ENCODE data around the gene ZDHHC11.
"Not testable (repeated sequence)": the region's sequence is repeated elsewhere in the genome, so short reads cannot be mapped to it uniquely, and the experiment has no call there.

The ZDHHC11 gene

DNA sequence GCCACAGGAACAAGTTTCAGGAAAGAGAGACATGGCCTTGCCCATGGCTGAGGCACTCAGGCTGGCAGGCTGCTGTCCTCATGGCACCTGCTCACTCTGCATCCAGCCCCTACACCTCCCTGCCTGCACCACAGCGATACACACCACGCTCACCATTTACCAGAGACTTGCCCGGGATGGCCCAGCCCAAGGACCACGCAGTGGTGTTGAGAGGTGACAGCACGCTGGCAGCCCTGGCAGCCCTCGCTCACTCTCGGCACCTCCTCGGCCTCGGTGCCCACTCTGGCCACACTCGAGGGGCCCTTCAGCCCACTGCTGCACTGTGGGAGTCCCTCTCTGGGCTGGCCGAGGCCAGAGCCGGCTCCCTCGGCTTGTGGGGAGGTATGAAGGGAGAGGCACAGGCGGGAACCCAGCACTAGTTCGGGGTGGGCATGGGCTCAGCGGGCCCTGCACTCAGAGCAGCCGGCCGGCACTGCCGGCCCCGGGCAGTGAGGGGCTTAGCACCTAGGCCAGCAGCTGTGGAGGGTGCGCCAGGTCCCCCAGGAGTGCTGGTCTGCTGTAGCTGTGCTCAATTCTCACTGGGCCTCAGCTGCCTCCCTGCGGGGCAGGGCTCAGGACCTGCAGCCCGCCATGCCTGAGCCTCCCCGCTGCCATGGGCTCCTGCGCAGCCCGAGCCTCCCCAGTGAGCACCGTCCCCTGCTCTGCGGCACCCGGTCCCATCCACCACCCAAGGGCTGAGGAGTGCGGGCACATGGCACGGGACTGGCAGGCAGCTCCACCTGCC is 86.6 kb downstream of the ZDHHC11 start:
- Mint-ChIP-seq H3K4me1 (peaks cover 12% of the 10 kb centered on the region), H3K9me3 (no peaks in the 10 kb centered on the region), H3K4me3 (no peak overlapping the region), H3K27ac (no peak overlapping the region), H3K36me3 (no peaks in the 10 kb centered on the region)
- DNase-seq (ENCODE audit: low spot score in 2 of 2) (peak in 1 of 2 donors; percentile 49), ATAC-seq (no peak)

- H3K27ac Mint-ChIP-seq = no peak overlapping the region
- H3K9me3 Mint-ChIP-seq = no peaks in the 10 kb centered on the region
- ATAC-seq = no peak
- H3K4me1 Mint-ChIP-seq = peaks cover 20% of the 10 kb centered on the region
- H3K4me3 Mint-ChIP-seq = no peak overlapping the region
- DNase-seq (ENCODE audit: low spot score in 2 of 2) = peak in 1 of 2 donors; percentile 15
- H3K36me3 Mint-ChIP-seq = no peaks in the 10 kb centered on the region
Observed at GRCh38 chr5:763397-763796, 87.4 kb downstream of the ZDHHC11 start.

DNA sequence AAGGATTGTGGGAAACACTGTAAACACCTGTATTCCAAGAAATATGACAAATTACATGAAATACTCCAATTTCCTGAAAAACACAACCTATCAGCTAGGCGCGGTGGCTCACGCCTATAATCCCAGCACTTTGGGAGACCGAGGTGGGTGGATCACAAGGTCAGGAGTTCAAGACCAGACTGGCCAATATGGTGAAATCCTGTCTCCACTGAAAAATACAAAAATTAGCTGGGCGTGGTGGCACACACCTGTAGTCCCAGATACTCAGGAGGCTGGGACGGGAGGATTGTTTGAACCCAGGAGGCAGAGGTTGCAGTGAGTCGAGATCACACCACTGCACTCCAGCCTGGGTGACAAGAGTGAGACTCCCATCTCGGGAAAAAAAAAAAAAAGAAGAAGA is 87.8 kb downstream of the ZDHHC11 start:
- peak in 1 of 2 donors; percentile 8 for DNase-seq (ENCODE audit: low spot score in 2 of 2)
- not testable (repeated sequence) for H3K27ac Mint-ChIP-seq, H3K4me3 Mint-ChIP-seq, ATAC-seq, H3K36me3 Mint-ChIP-seq, H3K9me3 Mint-ChIP-seq
- H3K4me1 Mint-ChIP-seq = peaks cover 24% of the 10 kb centered on the region

- H3K4me3 Mint-ChIP-seq = no peak overlapping the region
- ATAC-seq (no peak), DNase-seq (ENCODE audit: low spot score in 2 of 2) (peak in 1 of 2 donors; percentile 47)
- H3K36me3 Mint-ChIP-seq = no peaks in the 10 kb centered on the region
- peak overlapping the region; percentile 15 for H3K27ac Mint-ChIP-seq
- peaks cover 34% of the 10 kb centered on the region for H3K4me1 Mint-ChIP-seq
- H3K9me3 Mint-ChIP-seq = no peaks in the 10 kb centered on the region
Observed at GRCh38 chr5:761854-762710, 88.7 kb downstream of the ZDHHC11 start.

- DNase-seq (ENCODE audit: low spot score in 2 of 2) (peak in 1 of 2 donors; percentile 46), ATAC-seq (no peak)
- H3K4me3 Mint-ChIP-seq = no peak overlapping the region
- no peaks in the 10 kb centered on the region for H3K9me3 Mint-ChIP-seq
- peaks cover 42% of the 10 kb centered on the region for H3K4me1 Mint-ChIP-seq
- H3K27ac Mint-ChIP-seq = peak overlapping the region; percentile 15
- H3K36me3 Mint-ChIP-seq = no peaks in the 10 kb centered on the region
Observed at GRCh38 chr5:761059-761771, 89.6 kb downstream of the ZDHHC11 start.

DNA sequence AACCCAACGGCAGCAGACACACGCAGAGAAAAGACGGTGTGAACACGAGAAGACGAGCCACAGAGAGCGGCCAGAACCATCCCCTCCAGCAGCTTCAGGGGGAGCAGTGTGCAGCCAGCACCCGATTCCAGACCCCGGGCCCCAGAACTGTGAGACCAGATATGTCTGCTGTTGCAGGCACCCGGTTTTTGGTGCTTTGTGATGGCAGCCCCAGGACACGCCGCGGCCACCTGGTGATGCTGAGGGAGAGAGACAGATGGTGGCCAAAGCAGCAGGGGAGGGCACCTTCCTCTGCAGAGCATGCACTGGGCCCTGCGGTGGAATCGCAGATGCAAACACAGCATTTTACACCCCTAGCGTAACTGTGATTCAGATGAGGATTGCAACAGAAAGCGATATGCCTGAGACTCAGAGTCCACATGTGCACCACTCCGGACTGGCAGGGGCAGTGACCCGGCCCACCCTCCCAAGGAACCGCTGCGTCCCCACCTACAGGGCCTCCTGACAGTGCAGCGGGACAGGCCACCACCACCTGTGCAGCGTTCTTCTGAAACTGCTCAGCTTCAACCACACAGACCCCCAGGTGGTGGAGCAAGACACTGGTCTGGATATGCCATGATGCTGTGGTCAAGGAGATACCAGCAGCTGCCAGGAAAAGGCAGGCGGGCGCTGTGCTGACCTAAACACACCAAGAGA is 90.3 kb downstream of the ZDHHC11 start:
- Mint-ChIP-seq H3K4me1 (peaks cover 39% of the 10 kb centered on the region), H3K27ac (peak overlapping the region; percentile 86), H3K9me3 (no peaks in the 10 kb centered on the region), H3K36me3 (no peaks in the 10 kb centered on the region), H3K4me3 (no peak overlapping the region)
- DNase-seq (ENCODE audit: low spot score in 2 of 2) (peak in 1 of 2 donors; percentile 45), ATAC-seq (no peak)

- ATAC-seq = no peak
- Mint-ChIP-seq H3K9me3 (no peaks in the 10 kb centered on the region), H3K4me3 (no peak overlapping the region), H3K36me3 (no peaks in the 10 kb centered on the region), H3K4me1 (peaks cover 35% of the 10 kb centered on the region), H3K27ac (peak overlapping the region; percentile 86)
- DNase-seq (ENCODE audit: low spot score in 2 of 2) = no peak
Observed at GRCh38 chr5:759781-760362, 90.9 kb downstream of the ZDHHC11 start.

DNA sequence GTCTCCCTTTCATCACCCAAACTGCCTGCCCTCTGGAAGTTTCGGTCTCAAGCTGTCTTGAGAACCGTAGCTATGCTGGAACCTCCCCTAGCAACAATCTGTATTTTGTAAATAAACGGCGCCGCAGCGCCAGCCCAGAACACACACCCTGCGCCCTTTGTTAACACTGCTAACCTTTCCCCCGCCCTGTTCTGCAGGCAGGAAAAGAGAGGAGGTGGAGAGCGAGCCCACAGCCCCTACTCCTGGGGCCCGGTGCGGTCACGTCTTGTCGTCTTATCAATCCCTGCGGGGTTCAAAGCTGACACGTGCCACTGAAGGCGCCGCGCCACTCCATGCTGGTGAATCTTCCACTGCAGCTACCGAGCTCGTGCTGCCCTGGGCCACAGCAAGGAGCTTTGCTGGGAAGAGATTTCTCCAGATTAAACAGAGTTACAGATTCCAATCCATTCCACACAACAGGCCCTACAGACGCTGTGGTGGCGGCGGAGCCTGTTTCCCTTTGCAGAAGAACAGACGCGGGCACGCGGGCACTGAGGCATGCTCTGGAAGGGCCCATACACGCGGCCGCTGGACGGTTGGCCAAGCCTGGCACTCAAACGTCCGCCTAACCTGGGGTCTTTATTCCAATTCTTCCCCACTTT is 91.6 kb downstream of the ZDHHC11 start:
- peak overlapping the region; percentile 86 for H3K27ac Mint-ChIP-seq
- H3K9me3 Mint-ChIP-seq = no peaks in the 10 kb centered on the region
- peak; percentile 67 for ATAC-seq
- H3K36me3 Mint-ChIP-seq = peaks cover 4% of the 10 kb centered on the region
- peak in 1 of 2 donors; percentile 52 for DNase-seq (ENCODE audit: low spot score in 2 of 2)
- H3K4me1 Mint-ChIP-seq = peaks cover 39% of the 10 kb centered on the region
- peak overlapping the region; percentile 59 for H3K4me3 Mint-ChIP-seq

- H3K4me3 Mint-ChIP-seq = peak overlapping the region; percentile 59
- peaks cover 45% of the 10 kb centered on the region for H3K4me1 Mint-ChIP-seq
- ATAC-seq = no peak
Observed at GRCh38 chr5:758698-759053, 92.1 kb downstream of the ZDHHC11 start.

GRCh38 chr5:757931-758697 is 92.7 kb downstream of the ZDHHC11 start:
- H3K9me3 Mint-ChIP-seq = no peaks in the 10 kb centered on the region
- peak; percentile 29 for ATAC-seq
- peak in 1 of 2 donors; percentile 49 for DNase-seq (ENCODE audit: low spot score in 2 of 2)
- H3K27ac Mint-ChIP-seq = peak overlapping the region; percentile 86
- H3K36me3 Mint-ChIP-seq = peaks cover 10% of the 10 kb centered on the region
- H3K4me1 Mint-ChIP-seq = peaks cover 45% of the 10 kb centered on the region
- H3K4me3 Mint-ChIP-seq = peak overlapping the region; percentile 59

More at GRCh38 chr5:758698-759053, 92.1 kb downstream of the ZDHHC11 start:
- Mint-ChIP-seq H3K9me3 (no peaks in the 10 kb centered on the region), H3K27ac (peak overlapping the region; percentile 86), H3K36me3 (peaks cover 9% of the 10 kb centered on the region)
- no peak for DNase-seq (ENCODE audit: low spot score in 2 of 2)

DNA sequence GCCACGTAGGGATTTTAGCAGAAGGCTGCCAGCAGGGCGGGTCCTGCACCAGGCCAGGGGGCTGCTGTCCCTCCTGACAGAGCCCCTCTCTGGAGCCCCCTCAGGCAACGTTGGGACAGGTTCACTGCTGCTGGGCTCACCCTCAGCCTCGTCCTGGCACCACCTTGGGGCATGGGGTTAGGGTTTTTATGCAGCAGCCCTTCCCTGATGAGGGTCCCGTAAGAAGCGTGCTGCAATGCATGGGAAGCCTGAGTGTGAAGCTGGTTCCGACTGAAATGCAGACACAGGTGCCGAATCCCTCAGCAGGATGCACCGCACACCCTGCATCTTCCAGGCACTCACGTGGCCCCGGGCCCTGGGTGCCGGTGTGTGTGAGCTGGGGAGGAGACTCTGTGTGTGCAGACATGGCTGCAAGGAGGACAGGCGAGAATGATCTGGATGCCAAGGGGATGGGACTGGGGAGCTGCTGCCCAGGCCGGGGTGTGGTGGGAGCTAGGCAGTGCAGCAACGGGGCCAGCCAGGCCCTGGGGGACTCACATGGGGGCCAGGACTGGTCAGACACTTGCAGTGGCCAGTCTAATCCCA is 93.3 kb downstream of the ZDHHC11 start:
- no peak for DNase-seq (ENCODE audit: low spot score in 2 of 2)
- no peak overlapping the region for H3K4me3 Mint-ChIP-seq
- H3K9me3 Mint-ChIP-seq = no peaks in the 10 kb centered on the region
- peaks cover 10% of the 10 kb centered on the region for H3K36me3 Mint-ChIP-seq
- ATAC-seq = no peak
- peaks cover 45% of the 10 kb centered on the region for H3K4me1 Mint-ChIP-seq
- H3K27ac Mint-ChIP-seq = peak overlapping the region; percentile 62

DNA sequence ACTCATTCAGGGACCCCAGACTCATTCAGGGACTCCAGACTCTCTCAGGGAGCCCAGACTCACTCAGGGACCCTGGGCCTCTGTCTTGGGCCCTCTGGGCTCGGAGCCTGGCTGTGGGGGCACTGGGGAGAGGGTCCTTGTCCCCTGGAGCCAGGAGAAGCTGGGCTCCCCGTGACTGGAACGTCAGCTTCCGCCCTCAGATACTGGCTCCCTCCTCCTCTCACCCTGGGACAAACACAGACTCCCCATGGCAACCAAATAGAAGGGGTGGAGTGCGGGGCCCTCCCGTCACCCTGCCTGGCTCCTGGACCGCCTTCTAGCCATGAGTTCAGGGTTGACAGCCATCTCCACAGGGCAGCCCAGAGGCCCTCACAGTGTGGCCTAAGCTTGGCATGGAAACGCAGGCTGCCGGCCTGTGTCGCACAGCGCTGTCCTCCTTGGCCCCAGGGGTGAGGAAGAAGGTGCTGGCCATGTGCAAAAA is 93.9 kb downstream of the ZDHHC11 start:
- peak overlapping the region; percentile 62 for H3K27ac Mint-ChIP-seq
- peaks cover 45% of the 10 kb centered on the region for H3K4me1 Mint-ChIP-seq
- DNase-seq (ENCODE audit: low spot score in 2 of 2) = no peak
- H3K36me3 Mint-ChIP-seq = peaks cover 10% of the 10 kb centered on the region
- no peaks in the 10 kb centered on the region for H3K9me3 Mint-ChIP-seq
- H3K4me3 Mint-ChIP-seq = no peak overlapping the region
- no peak for ATAC-seq

- H3K4me1 Mint-ChIP-seq = peaks cover 45% of the 10 kb centered on the region
Observed at GRCh38 chr5:756171-756570, 94.6 kb downstream of the ZDHHC11 start.

More at GRCh38 chr5:756171-756570, 94.6 kb downstream of the ZDHHC11 start:
- DNase-seq (ENCODE audit: low spot score in 2 of 2) (no peak), ATAC-seq (no peak)
- no peak overlapping the region for H3K4me3 Mint-ChIP-seq
- peaks cover 10% of the 10 kb centered on the region for H3K36me3 Mint-ChIP-seq
- no peaks in the 10 kb centered on the region for H3K9me3 Mint-ChIP-seq
- peak overlapping the region; percentile 62 for H3K27ac Mint-ChIP-seq
